ENCODE measurements around the gene KIF1B. TPM values are rescaled to one million over a fixed set of nuclear protein-coding genes. Genes with fewer than 3 reads are reported as not detected.

The KIF1B gene
- total and polyA plus RNA-seq, 9 of the 15 experiments (the other 6 are each of a cell fraction or from before 2014, with no cell fraction given): 2.8 to 19.8 (median 11.9) TPM

DNA sequence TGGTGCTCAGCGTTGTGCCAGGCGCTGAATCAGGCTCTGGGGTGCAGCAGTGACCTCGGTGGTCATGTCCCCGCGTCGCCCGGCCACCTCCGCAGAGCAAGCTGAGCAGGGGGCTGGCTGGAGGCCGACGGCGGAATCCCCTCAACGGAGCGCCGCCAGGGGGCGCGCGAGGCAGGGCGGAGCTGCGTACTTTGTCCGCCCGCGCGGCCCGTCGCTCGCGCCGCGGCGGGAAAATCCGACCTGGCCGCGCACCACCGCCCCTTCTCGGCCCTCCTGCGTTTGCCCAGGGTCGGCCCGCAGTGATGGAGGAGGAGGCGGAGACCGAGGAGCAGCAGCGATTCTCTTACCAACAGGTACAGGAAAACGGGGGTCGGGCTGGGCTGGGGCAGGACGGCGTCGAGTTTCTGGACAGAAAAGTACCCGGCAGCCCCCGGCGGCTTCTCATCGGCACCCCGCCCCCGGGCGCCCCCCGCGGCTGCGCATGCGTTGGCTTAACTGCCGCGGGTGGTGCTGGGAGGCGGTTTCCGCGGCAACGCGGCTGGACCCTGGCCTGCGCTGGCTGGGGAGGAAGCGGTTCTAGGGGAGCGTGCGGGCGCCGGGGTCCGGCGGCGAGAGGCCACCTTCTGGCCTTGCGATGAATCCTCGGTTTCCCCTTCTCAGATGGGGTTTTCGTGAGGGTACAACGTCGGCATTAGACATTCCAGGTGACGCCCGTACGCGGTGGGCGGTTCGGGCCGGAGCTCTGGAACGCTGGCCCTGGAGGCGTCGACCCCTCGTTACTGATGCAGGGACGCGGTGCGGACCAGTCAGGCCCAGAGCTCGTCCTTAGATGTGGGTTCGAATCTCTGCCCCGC lies 220.1 kb downstream of the KIF1B start, which contains the start of gene CENPS (continued):
- TF ChIP-seq NELFE (IDR thresholded peaks at IDR 0.05; ENCODE audit: insufficient read depth, insufficient read length): no peak
- peak in 1 of 2 experiments; percentile 92; a peak in 2 of 4 replicates for TF ChIP-seq NONO (IDR thresholded peaks at IDR 0.05; ENCODE audit: low read depth in 2 of 2, low read length in 1 of 2)
- peak; percentile 67; the same call in 1 of the 2 replicates for TF ChIP-seq SPI1 (IDR thresholded peaks at IDR 0.05; ENCODE audit: borderline replicate concordance, low read depth, low read length)
- TF ChIP-seq CEBPG (CRISPR knock-in tag; IDR thresholded peaks at IDR 0.05): no peak
- no peak for TF ChIP-seq CEBPG (tag; conservative IDR thresholded peaks at IDR 0.05 in 1 of 2, IDR thresholded peaks at IDR 0.05 in 1 of 2)
- TF ChIP-seq GTF2E2 (tag; IDR thresholded peaks at IDR 0.05): no peak; the same call in 1 of the 2 replicates
- TF ChIP-seq, protein P1, sequence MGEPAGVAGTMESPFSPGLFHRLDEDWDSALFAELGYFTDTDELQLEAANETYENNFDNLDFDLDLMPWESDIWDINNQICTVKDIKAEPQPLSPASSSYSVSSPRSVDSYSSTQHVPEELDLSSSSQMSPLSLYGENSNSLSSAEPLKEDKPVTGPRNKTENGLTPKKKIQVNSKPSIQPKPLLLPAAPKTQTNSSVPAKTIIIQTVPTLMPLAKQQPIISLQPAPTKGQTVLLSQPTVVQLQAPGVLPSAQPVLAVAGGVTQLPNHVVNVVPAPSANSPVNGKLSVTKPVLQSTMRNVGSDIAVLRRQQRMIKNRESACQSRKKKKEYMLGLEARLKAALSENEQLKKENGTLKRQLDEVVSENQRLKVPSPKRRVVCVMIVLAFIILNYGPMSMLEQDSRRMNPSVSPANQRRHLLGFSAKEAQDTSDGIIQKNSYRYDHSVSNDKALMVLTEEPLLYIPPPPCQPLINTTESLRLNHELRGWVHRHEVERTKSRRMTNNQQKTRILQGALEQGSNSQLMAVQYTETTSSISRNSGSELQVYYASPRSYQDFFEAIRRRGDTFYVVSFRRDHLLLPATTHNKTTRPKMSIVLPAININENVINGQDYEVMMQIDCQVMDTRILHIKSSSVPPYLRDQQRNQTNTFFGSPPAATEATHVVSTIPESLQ (CRISPR knock-in tag; IDR thresholded peaks at IDR 0.05): peak; percentile 86
- TF ChIP-seq, protein P2, sequence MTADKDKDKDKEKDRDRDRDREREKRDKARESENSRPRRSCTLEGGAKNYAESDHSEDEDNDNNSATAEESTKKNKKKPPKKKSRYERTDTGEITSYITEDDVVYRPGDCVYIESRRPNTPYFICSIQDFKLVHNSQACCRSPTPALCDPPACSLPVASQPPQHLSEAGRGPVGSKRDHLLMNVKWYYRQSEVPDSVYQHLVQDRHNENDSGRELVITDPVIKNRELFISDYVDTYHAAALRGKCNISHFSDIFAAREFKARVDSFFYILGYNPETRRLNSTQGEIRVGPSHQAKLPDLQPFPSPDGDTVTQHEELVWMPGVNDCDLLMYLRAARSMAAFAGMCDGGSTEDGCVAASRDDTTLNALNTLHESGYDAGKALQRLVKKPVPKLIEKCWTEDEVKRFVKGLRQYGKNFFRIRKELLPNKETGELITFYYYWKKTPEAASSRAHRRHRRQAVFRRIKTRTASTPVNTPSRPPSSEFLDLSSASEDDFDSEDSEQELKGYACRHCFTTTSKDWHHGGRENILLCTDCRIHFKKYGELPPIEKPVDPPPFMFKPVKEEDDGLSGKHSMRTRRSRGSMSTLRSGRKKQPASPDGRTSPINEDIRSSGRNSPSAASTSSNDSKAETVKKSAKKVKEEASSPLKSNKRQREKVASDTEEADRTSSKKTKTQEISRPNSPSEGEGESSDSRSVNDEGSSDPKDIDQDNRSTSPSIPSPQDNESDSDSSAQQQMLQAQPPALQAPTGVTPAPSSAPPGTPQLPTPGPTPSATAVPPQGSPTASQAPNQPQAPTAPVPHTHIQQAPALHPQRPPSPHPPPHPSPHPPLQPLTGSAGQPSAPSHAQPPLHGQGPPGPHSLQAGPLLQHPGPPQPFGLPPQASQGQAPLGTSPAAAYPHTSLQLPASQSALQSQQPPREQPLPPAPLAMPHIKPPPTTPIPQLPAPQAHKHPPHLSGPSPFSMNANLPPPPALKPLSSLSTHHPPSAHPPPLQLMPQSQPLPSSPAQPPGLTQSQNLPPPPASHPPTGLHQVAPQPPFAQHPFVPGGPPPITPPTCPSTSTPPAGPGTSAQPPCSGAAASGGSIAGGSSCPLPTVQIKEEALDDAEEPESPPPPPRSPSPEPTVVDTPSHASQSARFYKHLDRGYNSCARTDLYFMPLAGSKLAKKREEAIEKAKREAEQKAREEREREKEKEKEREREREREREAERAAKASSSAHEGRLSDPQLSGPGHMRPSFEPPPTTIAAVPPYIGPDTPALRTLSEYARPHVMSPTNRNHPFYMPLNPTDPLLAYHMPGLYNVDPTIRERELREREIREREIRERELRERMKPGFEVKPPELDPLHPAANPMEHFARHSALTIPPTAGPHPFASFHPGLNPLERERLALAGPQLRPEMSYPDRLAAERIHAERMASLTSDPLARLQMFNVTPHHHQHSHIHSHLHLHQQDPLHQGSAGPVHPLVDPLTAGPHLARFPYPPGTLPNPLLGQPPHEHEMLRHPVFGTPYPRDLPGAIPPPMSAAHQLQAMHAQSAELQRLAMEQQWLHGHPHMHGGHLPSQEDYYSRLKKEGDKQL (CRISPR knock-in tag; IDR thresholded peaks at IDR 0.05; ENCODE audit: borderline replicate concordance): no peak
- peak; percentile 89 for TF ChIP-seq NUFIP1 (IDR thresholded peaks at IDR 0.05; ENCODE audit: partially characterized antibody)
- TF ChIP-seq CC2D1A (IDR thresholded peaks at IDR 0.05): no peak
- TF ChIP-seq EGR1 (conservative IDR thresholded peaks at IDR 0.05): peak; percentile 86
- TF ChIP-seq, protein P3, sequence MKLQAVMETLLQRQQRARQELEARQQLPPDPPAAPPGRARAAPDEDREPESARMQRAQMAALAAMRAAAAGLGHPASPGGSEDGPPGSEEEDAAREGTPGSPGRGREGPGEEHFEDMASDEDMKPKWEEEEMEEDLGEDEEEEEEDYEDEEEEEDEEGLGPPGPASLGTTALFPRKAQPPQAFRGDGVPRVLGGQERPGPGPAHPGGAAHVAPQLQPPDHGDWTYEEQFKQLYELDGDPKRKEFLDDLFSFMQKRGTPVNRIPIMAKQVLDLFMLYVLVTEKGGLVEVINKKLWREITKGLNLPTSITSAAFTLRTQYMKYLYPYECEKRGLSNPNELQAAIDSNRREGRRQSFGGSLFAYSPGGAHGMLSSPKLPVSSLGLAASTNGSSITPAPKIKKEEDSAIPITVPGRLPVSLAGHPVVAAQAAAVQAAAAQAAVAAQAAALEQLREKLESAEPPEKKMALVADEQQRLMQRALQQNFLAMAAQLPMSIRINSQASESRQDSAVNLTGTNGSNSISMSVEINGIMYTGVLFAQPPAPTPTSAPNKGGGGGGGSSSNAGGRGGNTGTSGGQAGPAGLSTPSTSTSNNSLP (IDR thresholded peaks at IDR 0.05; ENCODE audit: borderline replicate concordance, low read depth, low read length): no peak
- TF ChIP-seq ERF (CRISPR knock-in tag; IDR thresholded peaks at IDR 0.05): peak; percentile 88
- TF ChIP-seq POU5F1 (IDR thresholded peaks at IDR 0.05; ENCODE audit: borderline replicate concordance, low read depth, low read length, partially characterized antibody): peak; percentile 96
- TF ChIP-seq, protein P4, sequence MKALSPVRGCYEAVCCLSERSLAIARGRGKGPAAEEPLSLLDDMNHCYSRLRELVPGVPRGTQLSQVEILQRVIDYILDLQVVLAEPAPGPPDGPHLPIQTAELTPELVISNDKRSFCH (CRISPR knock-in tag; IDR thresholded peaks at IDR 0.05): no peak
- TF ChIP-seq, protein P4 (tag; IDR thresholded peaks at IDR 0.05): peak; percentile 88
- TF ChIP-seq ETV5 (CRISPR knock-in tag; IDR thresholded peaks at IDR 0.05; ENCODE audit: low read depth): peak; percentile 59
